WERI-Rb-1 (cell line): ENCODE data around the gene PLXNA1.
A peak's percentile ranks its signal among the peaks of the same experiment; 100 is the strongest.

Source experiments
- DNase-seq: peaks from one replicate; pipeline ENCODE4 v3.0.0-alpha.2; 2020
- H3K27ac ChIP-seq: fragments of 250-450 bp; sonication (Bioruptor Pico); 2 replicates; pipeline ENCODE4 v1.5.1; 2020; ENCODE audit warnings: mild to moderate bottlenecking, moderate library complexity
- H3K27me3 ChIP-seq: fragments of 250-450 bp; sonication (Bioruptor Pico); 2 replicates; pipeline ENCODE4 v1.5.1; 2021; ENCODE audit warnings: mild to moderate bottlenecking, low read depth, moderate library complexity; ENCODE audit not compliant: insufficient read depth, severe bottlenecking
- H3K36me3 ChIP-seq: fragments of 250-450 bp; sonication (Bioruptor Pico); 2 replicates; pipeline ENCODE4 v1.5.1; 2020; ENCODE audit warnings: mild to moderate bottlenecking, moderate library complexity
- H3K4me3 ChIP-seq: 2 replicates; pipeline ENCODE4 v1.5.1; 2011; ENCODE audit warnings: low read depth, mild to moderate bottlenecking, control low read depth, low read length
- H3K9me3 ChIP-seq: fragments of 250-450 bp; sonication (Bioruptor Pico); 2 replicates; pipeline ENCODE4 v1.5.1; 2021; ENCODE audit warnings: mild to moderate bottlenecking, moderate library complexity; ENCODE audit not compliant: severe bottlenecking
- TF ChIP-seq, protein P1 (sequence below): IDR thresholded peaks from 2 replicates; pipeline ENCODE4 v1.5.1; 2011; ENCODE audit warnings: low read depth, mild to moderate bottlenecking, control low read depth, inconsistent platforms, low read length

PLXNA1 gene

DNA sequence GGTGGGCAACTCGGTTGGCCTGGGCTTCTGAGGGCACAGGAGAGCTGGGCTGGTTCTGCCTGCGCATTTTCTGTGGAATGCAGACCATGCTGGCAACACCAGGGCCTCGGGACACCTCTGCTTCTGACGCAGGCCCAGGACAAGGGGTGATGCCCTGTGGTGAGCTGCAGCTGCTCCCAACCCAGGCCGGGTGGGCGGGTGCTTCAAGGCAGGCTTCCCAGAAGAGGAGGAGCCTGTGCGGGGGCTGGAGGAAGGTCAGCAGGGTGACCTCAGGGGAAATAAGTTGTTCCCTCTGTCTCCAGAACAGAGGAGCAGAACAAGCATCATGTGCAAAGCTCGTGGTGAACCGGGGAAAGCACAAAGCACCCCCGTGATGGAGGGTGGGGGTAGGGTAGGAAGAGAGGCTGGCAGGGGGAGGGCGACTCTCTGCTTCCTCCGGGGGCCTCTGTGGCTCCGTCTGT lies 11.0 kb upstream of the PLXNA1 start:
- H3K4me3 ChIP-seq: no peak overlapping the region
- DNase-seq: no peak
- H3K36me3 ChIP-seq: no peaks in the 10 kb centered on the region
- peaks cover 12% of the 10 kb centered on the region for H3K9me3 ChIP-seq
- H3K27me3 ChIP-seq: no peaks in the 10 kb centered on the region
- TF ChIP-seq, protein P1, sequence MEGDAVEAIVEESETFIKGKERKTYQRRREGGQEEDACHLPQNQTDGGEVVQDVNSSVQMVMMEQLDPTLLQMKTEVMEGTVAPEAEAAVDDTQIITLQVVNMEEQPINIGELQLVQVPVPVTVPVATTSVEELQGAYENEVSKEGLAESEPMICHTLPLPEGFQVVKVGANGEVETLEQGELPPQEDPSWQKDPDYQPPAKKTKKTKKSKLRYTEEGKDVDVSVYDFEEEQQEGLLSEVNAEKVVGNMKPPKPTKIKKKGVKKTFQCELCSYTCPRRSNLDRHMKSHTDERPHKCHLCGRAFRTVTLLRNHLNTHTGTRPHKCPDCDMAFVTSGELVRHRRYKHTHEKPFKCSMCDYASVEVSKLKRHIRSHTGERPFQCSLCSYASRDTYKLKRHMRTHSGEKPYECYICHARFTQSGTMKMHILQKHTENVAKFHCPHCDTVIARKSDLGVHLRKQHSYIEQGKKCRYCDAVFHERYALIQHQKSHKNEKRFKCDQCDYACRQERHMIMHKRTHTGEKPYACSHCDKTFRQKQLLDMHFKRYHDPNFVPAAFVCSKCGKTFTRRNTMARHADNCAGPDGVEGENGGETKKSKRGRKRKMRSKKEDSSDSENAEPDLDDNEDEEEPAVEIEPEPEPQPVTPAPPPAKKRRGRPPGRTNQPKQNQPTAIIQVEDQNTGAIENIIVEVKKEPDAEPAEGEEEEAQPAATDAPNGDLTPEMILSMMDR: no peak
- no peak overlapping the region for H3K27ac ChIP-seq

DNA sequence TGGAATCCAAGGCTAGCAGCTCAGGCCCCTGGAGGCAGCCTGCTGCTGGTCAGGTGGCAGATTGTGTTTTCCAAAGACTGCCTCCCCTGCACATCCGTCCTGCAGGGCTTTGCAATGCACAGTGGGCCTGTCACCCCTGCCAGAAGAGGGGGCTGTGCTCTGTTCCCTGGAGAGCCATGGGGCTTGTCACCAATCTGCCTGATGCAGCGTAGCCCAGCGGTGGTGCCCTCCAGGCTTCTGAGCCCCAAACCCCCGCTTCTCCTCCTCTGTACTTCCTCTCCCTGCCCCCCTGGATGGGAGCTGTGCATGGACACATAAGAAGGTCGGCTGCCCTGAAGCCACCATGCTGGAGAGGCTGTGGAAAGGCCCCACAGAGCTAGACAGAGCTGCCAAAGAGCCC lies 10.0 kb upstream of the PLXNA1 start:
- no peak for DNase-seq
- H3K36me3 ChIP-seq: no peaks in the 10 kb centered on the region
- no peak overlapping the region for H3K4me3 ChIP-seq
- TF ChIP-seq, protein P1: peak; percentile 43; the same call in 1 of the 2 replicates
- peaks cover 12% of the 10 kb centered on the region for H3K9me3 ChIP-seq
- H3K27me3 ChIP-seq: no peaks in the 10 kb centered on the region
- no peak overlapping the region for H3K27ac ChIP-seq

DNA sequence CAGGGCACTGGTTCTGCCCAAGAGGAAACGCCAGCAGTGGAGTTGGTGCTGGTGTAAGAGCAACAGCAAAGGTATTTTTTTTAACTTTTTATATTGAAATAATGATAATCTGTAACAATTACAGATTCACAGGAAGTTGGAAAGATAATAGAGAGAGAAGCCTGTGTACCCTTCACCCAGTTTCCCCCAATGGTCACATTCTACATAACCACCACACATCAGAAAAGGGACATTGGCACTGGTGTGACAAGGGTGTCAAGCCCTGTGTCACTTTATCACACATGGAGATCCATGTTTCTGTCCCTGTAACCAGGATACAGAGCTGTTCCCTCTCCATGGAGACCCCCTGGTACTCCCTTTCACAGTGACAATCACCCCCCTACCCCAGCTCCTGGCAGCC lies 9.1 kb upstream of the PLXNA1 start:
- peaks cover 12% of the 10 kb centered on the region for H3K9me3 ChIP-seq
- no peak overlapping the region for H3K4me3 ChIP-seq
- TF ChIP-seq, protein P1: no peak
- no peak for DNase-seq
- no peaks in the 10 kb centered on the region for H3K36me3 ChIP-seq
- no peaks in the 10 kb centered on the region for H3K27me3 ChIP-seq
- no peak overlapping the region for H3K27ac ChIP-seq

DNA sequence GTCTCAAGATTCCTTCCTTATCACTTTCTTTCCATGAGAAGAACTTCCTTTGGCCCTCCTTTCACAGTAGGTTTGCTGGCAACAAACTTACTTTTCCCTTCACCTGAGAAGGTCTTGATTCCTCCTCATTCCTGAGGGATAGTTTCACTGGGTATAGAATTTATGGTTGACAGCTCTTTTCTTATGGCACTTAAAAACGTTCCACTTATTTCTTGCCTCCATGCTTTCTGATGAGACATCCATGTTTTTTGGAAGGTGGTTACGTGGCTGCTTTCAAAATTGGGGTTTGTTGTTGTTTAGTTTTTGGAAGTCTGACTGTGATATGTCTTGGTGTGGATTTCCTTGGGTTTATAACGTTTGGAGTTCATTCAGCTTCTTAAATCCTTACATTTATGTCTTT lies 8.2 kb upstream of the PLXNA1 start:
- Histone ChIP-seq H3K27me3 (no peaks in the 10 kb centered on the region), H3K27ac (no peak overlapping the region), H3K9me3 (peaks cover 12% of the 10 kb centered on the region), H3K4me3 (no peak overlapping the region), H3K36me3 (no peaks in the 10 kb centered on the region)
- DNase-seq: no peak
- TF ChIP-seq, protein P1: no peak

DNA sequence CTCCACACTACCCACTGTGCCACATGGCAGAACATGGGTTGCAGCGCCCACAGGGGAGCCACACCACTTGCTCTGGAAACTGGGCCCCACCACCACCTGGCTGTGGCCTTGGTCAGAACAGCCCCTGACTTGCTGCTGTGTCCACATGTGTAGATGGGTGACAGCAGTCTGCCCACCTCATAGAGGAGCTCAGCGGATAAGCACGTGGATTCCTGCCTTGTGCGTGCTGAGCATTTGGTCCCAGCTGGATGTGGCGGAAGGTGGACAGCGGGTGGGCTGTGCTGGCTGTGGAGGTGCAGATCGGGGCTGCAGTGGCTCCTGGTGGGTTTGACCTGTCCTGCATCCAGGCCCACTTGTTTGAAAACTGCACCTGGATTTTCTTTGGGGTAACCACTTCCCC lies 6.0 kb upstream of the PLXNA1 start:
- TF ChIP-seq, protein P1: no peak
- Histone ChIP-seq H3K27me3 (no peaks in the 10 kb centered on the region), H3K9me3 (peaks cover 12% of the 10 kb centered on the region), H3K4me3 (no peak overlapping the region), H3K27ac (no peak overlapping the region), H3K36me3 (no peaks in the 10 kb centered on the region)
- DNase-seq: no peak

GRCh38 chr3:126977821-126978220 lies 5.1 kb upstream of the PLXNA1 start:
- peaks cover 12% of the 10 kb centered on the region for H3K9me3 ChIP-seq
- no peaks in the 10 kb centered on the region for H3K27me3 ChIP-seq
- no peak overlapping the region for H3K27ac ChIP-seq

More at GRCh38 chr3:126977821-126978220, 5.1 kb upstream of the PLXNA1 start:
- DNase-seq: no peak
- no peak overlapping the region for H3K4me3 ChIP-seq
- H3K36me3 ChIP-seq: no peaks in the 10 kb centered on the region
- TF ChIP-seq, protein P1: no peak
